22Rv1 (cell line): ENCODE measurements around the gene CCDC149.

Experiments used
- H3K27ac ChIP-seq: fragments of 450-650 bp; 2 replicates; pipeline ENCODE4 v1.5.1; 2017
- CTCF ChIP-seq: fragments of 450-650 bp; IDR thresholded peaks from 2 replicates; pipeline ENCODE4 v1.5.1; 2017; ENCODE audit warnings: mild to moderate bottlenecking
- ZFX ChIP-seq: fragments of 450-650 bp; IDR thresholded peaks from 2 replicates; pipeline ENCODE4 v1.6.1; 2017; ENCODE audit warnings: antibody characterized with exemption, borderline replicate concordance

CCDC149 gene

GRCh38 chr4:24928708-24929107 lies 15.9 kb upstream of the CCDC149 start:
- no peak overlapping the region for H3K27ac ChIP-seq
- TF ChIP-seq CTCF (no peak), ZFX (no peak)

DNA sequence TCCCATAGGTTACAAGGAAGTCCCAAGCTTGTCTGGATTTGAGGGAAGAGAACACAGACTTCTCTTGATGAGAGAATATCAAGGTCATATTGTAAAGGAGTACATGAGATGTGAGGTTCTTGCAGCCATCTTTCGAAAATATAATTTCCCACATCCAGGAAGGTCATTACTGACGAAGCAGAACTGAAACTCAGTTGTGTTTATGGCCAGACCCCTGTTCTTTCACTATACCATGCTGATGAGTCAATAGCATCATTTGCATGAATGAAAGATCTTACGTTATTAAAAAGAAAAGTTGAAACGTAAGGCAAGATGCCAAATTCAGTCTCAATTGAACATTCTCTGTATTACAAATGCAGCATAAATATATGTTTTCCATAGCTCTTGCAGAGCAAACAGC lies 14.2 kb upstream of the CCDC149 start:
- TF ChIP-seq CTCF, result no peak
- TF ChIP-seq ZFX, result no peak
- H3K27ac ChIP-seq, result no peak overlapping the region

DNA sequence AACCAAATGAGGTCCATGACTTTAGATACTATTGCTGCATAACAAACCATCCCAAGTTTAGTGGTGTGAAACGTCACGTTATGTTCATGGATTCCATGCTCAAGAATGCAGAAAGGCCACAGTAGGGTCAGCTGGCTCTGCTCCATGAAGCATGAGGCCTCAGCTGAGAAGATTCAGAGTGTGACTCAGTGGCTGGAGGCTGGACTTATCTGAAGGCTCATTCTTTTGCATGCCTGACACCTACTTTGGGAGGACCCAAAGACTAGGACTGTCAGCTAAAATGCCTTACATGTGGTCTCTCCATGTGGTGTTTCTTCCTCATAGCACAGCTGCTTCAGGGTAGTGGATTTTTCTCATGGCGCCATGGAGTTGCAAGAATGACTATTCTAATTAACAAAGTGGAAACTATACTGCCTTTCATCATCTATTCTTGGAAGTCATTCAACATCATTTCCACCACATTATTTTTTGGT lies 11.5 kb upstream of the CCDC149 start:
- no peak overlapping the region for H3K27ac ChIP-seq
- TF ChIP-seq ZFX, result no peak
- TF ChIP-seq CTCF, result no peak

DNA sequence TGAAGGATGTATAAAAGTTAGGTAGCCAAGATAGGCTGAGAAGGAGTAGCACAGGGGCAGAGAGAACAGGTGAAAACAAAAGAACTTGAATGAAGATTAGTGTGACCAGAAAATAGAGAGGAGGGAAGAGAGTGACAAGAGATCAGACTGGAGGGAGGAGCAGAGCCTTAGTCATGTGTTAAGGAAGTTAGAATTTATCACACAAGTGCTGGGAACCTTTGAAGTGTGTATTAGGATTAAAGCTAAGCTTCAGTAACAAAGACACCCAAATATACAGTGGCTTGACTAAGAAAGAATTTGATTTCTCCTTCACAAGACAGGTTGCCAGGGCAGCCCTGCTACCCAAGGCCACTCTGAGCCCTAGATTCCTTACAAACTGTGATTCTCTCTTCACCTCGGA lies 10.7 kb upstream of the CCDC149 start:
- TF ChIP-seq ZFX (no peak), CTCF (no peak)
- H3K27ac ChIP-seq, result no peak overlapping the region

DNA sequence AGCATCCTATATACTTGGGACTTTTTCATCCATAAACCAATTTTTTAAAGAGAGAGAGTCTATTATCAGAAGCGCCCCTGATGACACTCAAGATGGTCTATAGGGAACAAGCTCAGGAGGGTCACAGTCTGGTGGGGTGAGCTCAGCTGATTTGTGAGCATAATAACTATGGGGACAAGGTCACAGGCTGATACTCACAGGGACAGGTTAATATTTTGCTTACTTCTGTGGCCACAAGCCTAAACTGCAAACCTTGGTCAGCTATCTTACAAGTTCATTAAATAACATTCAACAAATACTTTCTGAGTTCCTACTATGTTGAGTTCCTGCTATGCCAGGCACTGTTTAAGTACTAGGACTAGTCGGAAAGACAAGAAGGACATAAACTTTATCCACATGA lies 10.2 kb upstream of the CCDC149 start:
- H3K27ac ChIP-seq, result no peak overlapping the region
- TF ChIP-seq CTCF (no peak), ZFX (no peak)

GRCh38 chr4:24922416-24922815 lies 9.6 kb upstream of the CCDC149 start:
- H3K27ac ChIP-seq, result no peak overlapping the region
- no peak for TF ChIP-seq ZFX
- no peak for TF ChIP-seq CTCF

- no peak for TF ChIP-seq ZFX
- TF ChIP-seq CTCF, result no peak
- no peak overlapping the region for H3K27ac ChIP-seq
Observed at GRCh38 chr4:24921491-24921890, 8.6 kb upstream of the CCDC149 start.
